HEK293 (cell line): Measurements from ENCODE around the gene PPP1R36.

ENCODE experiments used
- CTCF ChIA-PET: fragments of 350-600 bp; formaldehyde crosslinking; extraction: SDS; loops from one replicate; lab custom pipeline; 2021; ENCODE audit warnings: antibody characterized with exemption; lab: Yijun Ruan, JAX
- POLR2A ChIA-PET: fragments of 300-600 bp; formaldehyde crosslinking; extraction: SDS; loops from one replicate; lab custom pipeline; 2020; ENCODE audit warnings: antibody characterized with exemption, inconsistent platforms; lab: Yijun Ruan, JAX
- H3K27ac ChIP-seq: fragments of 200-500 bp; sonication (Bioruptor generic); 2 replicates; pipeline ENCODE4 v1.5.1; 2014; ENCODE audit warnings: low read depth, low read length, control low read depth, inconsistent platforms; ENCODE audit errors: extremely low read depth
- H3K36me3 ChIP-seq, 2 experiments: fragments of 200-500 bp in 1 of 2; sonication (Bioruptor generic) in 1 of 2; 1 replicate in 1 of 2; 2 replicates in 1 of 2; pipeline ENCODE4 v1.5.1; 2014 to 2017; ENCODE audit warnings: inconsistent platforms in 2 of 2, low read length in 2 of 2; ENCODE audit not compliant: control insufficient read depth in 2 of 2, insufficient read depth in 1 of 2
- H3K4me1 ChIP-seq: fragments of 200-500 bp; sonication (Bioruptor generic); 2 replicates; pipeline ENCODE4 v1.5.1; 2014; ENCODE audit warnings: mild to moderate bottlenecking, low read length, inconsistent platforms; ENCODE audit not compliant: control insufficient read depth, insufficient read depth
- H3K4me3 ChIP-seq: 2 replicates; pipeline ENCODE4 v1.5.1; 2011; ENCODE audit warnings: low read depth, mild to moderate bottlenecking, control low read depth, low read length, moderate library complexity
- H3K9me3 ChIP-seq: fragments of 200-500 bp; sonication (Bioruptor generic); 2 replicates; pipeline ENCODE4 v1.5.1; 2014; ENCODE audit warnings: low read depth, low read length, inconsistent platforms; ENCODE audit not compliant: control insufficient read depth, insufficient read depth
- GFI1B ChIP-seq: fragments of 450-650 bp; formaldehyde crosslinking; IDR thresholded peaks from 2 replicates; pipeline ENCODE4 v1.5.1; 2016; ENCODE audit warnings: missing biosample characterization, missing genetic modification characterization
- KLF10 ChIP-seq: fragments of 450-650 bp; IDR thresholded peaks from 2 replicates; pipeline ENCODE4 v1.5.1; 2018; ENCODE audit warnings: missing biosample characterization, mild to moderate bottlenecking, missing genetic modification characterization
- SCRT2 ChIP-seq: fragments of 450-650 bp; formaldehyde crosslinking; IDR thresholded peaks from 2 replicates; pipeline ENCODE4 v1.5.1; 2016; ENCODE audit warnings: missing biosample characterization, missing genetic modification characterization
- ZBTB21 ChIP-seq: fragments of 450-650 bp; formaldehyde crosslinking; IDR thresholded peaks from 2 replicates; pipeline ENCODE4 v1.5.1; 2017; ENCODE audit warnings: missing biosample characterization, missing genetic modification characterization
- ZNF19 ChIP-seq: fragments of 450-650 bp; formaldehyde crosslinking; IDR thresholded peaks from 2 replicates; pipeline ENCODE4; 2016; ENCODE audit warnings: missing biosample characterization, missing genetic modification characterization, low read depth
- ZNF223 ChIP-seq: fragments of 450-650 bp; formaldehyde crosslinking; IDR thresholded peaks from 2 replicates; pipeline ENCODE4 v1.5.1; 2016; ENCODE audit warnings: missing biosample characterization, missing genetic modification characterization
- ZNF555 ChIP-seq: fragments of 450-650 bp; formaldehyde crosslinking; conservative IDR thresholded peaks from 2 replicates; pipeline ENCODE4 v1.5.1; 2017; ENCODE audit warnings: missing biosample characterization, mild to moderate bottlenecking, missing genetic modification characterization, inconsistent platforms
- ZNF558 ChIP-seq: fragments of 450-650 bp; formaldehyde crosslinking; IDR thresholded peaks from 2 replicates; pipeline ENCODE4 v1.5.1; 2016; ENCODE audit warnings: missing biosample characterization, missing genetic modification characterization
- ZNF629 ChIP-seq: fragments of 450-650 bp; formaldehyde crosslinking; IDR thresholded peaks from 2 replicates; pipeline ENCODE4 v1.5.1; 2017; ENCODE audit warnings: missing biosample characterization, missing genetic modification characterization
- ZNF654 ChIP-seq: fragments of 450-650 bp; formaldehyde crosslinking; IDR thresholded peaks from 2 replicates; pipeline ENCODE4 v1.5.1; 2016; ENCODE audit warnings: low read depth, missing biosample characterization, missing genetic modification characterization
- ZNF664 ChIP-seq: fragments of 450-650 bp; formaldehyde crosslinking; IDR thresholded peaks from 2 replicates; pipeline ENCODE4 v1.5.1; 2016; ENCODE audit warnings: missing biosample characterization, missing genetic modification characterization
- TF ChIP-seq, protein P1 (sequence below): fragments of 450-650 bp; formaldehyde crosslinking; conservative IDR thresholded peaks from 2 replicates; pipeline ENCODE4 v1.5.1; 2016; ENCODE audit warnings: low read depth, missing biosample characterization, missing genetic modification characterization
- TF ChIP-seq, protein P2 (sequence below): fragments of 450-650 bp; formaldehyde crosslinking; conservative IDR thresholded peaks from 2 replicates; pipeline ENCODE4 v1.5.1; 2016; ENCODE audit warnings: low read depth, missing biosample characterization, missing genetic modification characterization
- TF ChIP-seq, protein P3 (sequence below): fragments of 450-650 bp; formaldehyde crosslinking; IDR thresholded peaks from 2 replicates; pipeline ENCODE4 v1.5.1; 2016; ENCODE audit warnings: missing biosample characterization, missing genetic modification characterization

PPP1R36 gene

DNA sequence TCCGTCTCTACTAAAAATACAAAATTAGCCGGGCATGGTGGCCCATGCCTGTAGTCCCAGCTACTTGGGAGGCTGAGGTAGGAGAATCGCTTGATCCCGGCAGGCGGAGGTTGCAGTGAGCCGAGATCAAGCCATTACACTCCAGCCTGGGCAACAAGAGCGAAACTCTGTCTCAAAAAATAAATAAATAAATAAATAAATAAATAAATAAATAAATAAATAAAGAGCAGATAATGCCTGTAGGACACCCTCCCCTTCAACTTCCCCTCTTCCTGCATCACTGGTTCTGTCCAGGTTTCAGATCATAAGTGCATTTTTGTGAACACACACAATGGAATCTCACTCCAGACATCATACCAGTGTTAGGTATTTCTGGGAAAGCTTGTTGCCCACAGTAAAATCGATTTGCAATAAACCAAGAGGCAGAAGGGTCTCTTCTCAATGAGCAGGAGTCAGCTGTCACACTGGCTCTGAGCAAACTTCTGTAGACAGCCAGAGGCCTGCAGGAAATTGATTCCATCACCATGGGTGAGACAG, 68.2 kb downstream of the PPP1R36 start (continued):
- TF ChIP-seq, protein P1, sequence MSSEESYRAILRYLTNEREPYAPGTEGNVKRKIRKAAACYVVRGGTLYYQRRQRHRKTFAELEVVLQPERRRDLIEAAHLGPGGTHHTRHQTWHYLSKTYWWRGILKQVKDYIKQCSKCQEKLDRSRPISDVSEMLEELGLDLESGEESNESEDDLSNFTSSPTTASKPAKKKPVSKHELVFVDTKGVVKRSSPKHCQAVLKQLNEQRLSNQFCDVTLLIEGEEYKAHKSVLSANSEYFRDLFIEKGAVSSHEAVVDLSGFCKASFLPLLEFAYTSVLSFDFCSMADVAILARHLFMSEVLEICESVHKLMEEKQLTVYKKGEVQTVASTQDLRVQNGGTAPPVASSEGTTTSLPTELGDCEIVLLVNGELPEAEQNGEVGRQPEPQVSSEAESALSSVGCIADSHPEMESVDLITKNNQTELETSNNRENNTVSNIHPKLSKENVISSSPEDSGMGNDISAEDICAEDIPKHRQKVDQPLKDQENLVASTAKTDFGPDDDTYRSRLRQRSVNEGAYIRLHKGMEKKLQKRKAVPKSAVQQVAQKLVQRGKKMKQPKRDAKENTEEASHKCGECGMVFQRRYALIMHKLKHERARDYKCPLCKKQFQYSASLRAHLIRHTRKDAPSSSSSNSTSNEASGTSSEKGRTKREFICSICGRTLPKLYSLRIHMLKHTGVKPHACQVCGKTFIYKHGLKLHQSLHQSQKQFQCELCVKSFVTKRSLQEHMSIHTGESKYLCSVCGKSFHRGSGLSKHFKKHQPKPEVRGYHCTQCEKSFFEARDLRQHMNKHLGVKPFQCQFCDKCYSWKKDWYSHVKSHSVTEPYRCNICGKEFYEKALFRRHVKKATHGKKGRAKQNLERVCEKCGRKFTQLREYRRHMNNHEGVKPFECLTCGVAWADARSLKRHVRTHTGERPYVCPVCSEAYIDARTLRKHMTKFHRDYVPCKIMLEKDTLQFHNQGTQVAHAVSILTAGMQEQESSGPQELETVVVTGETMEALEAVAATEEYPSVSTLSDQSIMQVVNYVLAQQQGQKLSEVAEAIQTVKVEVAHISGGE (tag by site-specific recombination) = peak; percentile 65
- TF ChIP-seq ZNF654 (peak; percentile 30; the same call in 1 of the 2 replicates), ZNF664 (peak; percentile 58; the same call in 1 of the 2 replicates), GFI1B (tag by site-specific recombination) (0 out of 2 replicates have a peak, but pooled peaks have one; percentile 15), ZNF555 (tag by site-specific recombination) (peak; percentile 69), ZNF223 (peak; percentile 74), ZNF19 (tag by site-specific recombination) (0 out of 2 replicates have a peak, but pooled peaks have one; percentile 29), ZNF629 (tag by site-specific recombination) (0 out of 2 replicates have a peak, but pooled peaks have one; percentile 32), ZBTB21 (tag by site-specific recombination) (peak; percentile 43; the same call in 1 of the 2 replicates)
- TF ChIP-seq, protein P2, sequence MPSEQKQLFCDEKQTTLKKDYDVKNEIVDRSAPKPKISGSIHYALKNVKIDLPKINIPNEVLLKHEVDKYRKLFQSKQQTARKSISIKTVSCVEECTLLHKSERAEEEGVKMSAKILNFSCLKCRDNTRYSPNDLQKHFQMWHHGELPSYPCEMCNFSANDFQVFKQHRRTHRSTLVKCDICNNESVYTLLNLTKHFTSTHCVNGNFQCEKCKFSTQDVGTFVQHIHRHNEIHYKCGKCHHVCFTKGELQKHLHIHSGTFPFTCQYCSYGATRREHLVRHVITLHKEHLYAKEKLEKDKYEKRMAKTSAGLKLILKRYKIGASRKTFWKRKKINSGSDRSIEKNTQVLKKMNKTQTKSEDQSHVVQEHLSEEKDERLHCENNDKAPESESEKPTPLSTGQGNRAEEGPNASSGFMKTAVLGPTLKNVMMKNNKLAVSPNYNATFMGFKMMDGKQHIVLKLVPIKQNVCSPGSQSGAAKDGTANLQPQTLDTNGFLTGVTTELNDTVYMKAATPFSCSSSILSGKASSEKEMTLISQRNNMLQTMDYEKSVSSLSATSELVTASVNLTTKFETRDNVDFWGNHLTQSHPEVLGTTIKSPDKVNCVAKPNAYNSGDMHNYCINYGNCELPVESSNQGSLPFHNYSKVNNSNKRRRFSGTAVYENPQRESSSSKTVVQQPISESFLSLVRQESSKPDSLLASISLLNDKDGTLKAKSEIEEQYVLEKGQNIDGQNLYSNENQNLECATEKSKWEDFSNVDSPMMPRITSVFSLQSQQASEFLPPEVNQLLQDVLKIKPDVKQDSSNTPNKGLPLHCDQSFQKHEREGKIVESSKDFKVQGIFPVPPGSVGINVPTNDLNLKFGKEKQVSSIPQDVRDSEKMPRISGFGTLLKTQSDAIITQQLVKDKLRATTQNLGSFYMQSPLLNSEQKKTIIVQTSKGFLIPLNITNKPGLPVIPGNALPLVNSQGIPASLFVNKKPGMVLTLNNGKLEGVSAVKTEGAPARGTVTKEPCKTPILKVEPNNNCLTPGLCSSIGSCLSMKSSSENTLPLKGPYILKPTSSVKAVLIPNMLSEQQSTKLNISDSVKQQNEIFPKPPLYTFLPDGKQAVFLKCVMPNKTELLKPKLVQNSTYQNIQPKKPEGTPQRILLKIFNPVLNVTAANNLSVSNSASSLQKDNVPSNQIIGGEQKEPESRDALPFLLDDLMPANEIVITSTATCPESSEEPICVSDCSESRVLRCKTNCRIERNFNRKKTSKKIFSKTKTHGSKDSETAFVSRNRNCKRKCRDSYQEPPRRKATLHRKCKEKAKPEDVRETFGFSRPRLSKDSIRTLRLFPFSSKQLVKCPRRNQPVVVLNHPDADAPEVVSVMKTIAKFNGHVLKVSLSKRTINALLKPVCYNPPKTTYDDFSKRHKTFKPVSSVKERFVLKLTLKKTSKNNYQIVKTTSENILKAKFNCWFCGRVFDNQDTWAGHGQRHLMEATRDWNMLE (tag by site-specific recombination) = peak; percentile 90

DNA sequence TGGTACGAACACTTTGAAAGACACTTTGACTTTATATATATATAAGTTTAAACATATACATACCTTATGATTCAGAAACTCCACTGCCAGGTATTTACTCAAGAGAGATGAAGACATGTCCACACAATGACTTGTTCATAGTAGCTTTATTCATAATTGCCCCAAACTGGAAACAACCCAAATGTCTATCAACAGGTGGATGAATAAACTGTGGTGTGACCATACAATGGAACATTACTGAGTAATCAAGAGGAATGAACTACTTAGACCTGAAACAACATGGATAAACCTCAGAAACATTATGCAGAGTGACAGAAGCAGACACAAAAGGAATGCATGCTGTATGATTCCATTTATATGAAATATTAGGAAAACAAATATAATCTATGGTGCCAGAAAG, 71.1 kb downstream of the PPP1R36 start:
- Histone ChIP-seq H3K36me3 (no peaks in the 10 kb centered on the region), H3K4me3 (no peak overlapping the region), H3K4me1 (no peaks in the 10 kb centered on the region), H3K27ac (no peak overlapping the region), H3K9me3 (no peaks in the 10 kb centered on the region)
- CTCF ChIA-PET = interaction anchor here (0.6 to 2.8 kb wide), 2 partner anchors 16 to 46 kb away, joined by 6 to 14 read pairs; no protein-coding TSS in a partner anchor
- POLR2A ChIA-PET = no interaction called here
- peak; percentile 66 for TF ChIP-seq SCRT2
- TF ChIP-seq, protein P3, sequence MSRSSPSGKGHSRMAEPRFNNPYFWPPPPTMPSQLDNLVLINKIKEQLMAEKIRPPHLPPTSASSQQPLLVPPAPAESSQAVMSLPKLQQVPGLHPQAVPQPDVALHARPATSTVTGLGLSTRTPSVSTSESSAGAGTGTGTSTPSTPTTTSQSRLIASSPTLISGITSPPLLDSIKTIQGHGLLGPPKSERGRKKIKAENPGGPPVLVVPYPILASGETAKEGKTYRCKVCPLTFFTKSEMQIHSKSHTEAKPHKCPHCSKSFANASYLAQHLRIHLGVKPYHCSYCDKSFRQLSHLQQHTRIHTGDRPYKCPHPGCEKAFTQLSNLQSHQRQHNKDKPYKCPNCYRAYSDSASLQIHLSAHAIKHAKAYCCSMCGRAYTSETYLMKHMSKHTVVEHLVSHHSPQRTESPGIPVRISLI (tag by site-specific recombination) = no peak
- no peak for TF ChIP-seq KLF10 (tag by site-specific recombination)
- TF ChIP-seq ZNF558 (tag by site-specific recombination) = no peak
